Pancreas (tissue), 10 donors: ENCODE measurements around the gene RESP18. TPM values are rescaled to one million over a fixed set of nuclear protein-coding genes. Genes with fewer than 3 reads are reported as not detected.

Source experiments
- ATAC-seq, 4 donors: fragments of 200-7000 bp; cut with Tn5 transposase; one replicate each; pipeline versions ENCODE4 v1.8.0 to v1.9.1; 2020; ENCODE audit warnings: mild to moderate bottlenecking in 4 of 4, moderate library complexity in 4 of 4
- DNase-seq, 6 donors: peaks; one replicate each; pipeline ENCODE4 v3.0.0-alpha.2; 2020
- FAIRE-seq: peaks from 2 replicates; lab custom pipeline; 2012; peaks lifted over from hg19 to GRCh38; lab: Jason Lieb, UNC
- H3K27ac ChIP-seq, 4 donors: fragments of 200-600 bp; sonication (generic); 1 replicate in 3 of 4; 2 replicates in 1 of 4; pipeline versions ENCODE4 v1.5.0 to v1.8.0; 2020
- H3K27me3 ChIP-seq, 4 donors: fragments of 200-600 bp; one replicate each; pipeline ENCODE4 v1.8.0; 2021
- H3K36me3 ChIP-seq, 3 donors: fragments of 200-600 bp; sonication (generic) in 1 of 3; one replicate each; pipeline versions ENCODE4 v1.5.0 to v1.8.0; 2020 to 2021
- H3K4me1 ChIP-seq, 3 donors: fragments of 200-600 bp; one replicate each; pipeline ENCODE4 v1.8.0; 2021
- H3K4me3 ChIP-seq, 4 donors: fragments of 200-600 bp; sonication (generic) in 2 of 4; one replicate each; pipeline versions ENCODE4 v1.5.0 to v1.8.0; 2020 to 2021
- H3K9me3 ChIP-seq, 4 donors: fragments of 200-600 bp; one replicate each; pipeline ENCODE4 v1.8.0; 2021
- WGBS, 2 donors: extraction: QIAGEN DNeasy Blood & Tissue Kit; methylation state at CpG; one replicate each; pipeline ENCODE4 v1.1.7; 2013; 5-methylcytosine and 5-hydroxymethylcytosine counted together
- intact Hi-C, 3 donors: fragments of 100-400 bp; cut with DNase I; formaldehyde crosslinking; loops; one replicate each; pipeline versions ENCODE4 v1.11.1 to v1.14.2; 2022
- polyA plus RNA-seq, 2 donors: library from polyadenylated mRNA; stranded (reverse); fragments of 200-250 nt; gene quantifications; one replicate each; pipeline ENCODE4 v1.2.3, GENCODE V29; 2013
- total RNA-seq, 6 donors: library from RNA; stranded (reverse); fragmentation: NEBNext Ultra II Directional in 4 of 6; extraction: Animal tissue kit (Norgen Biotek cat#: 25700) in 4 of 6; gene quantifications; one replicate each; pipeline versions ENCODE4 v1.2.1 to v1.2.4, GENCODE V29; 2021 to 2023
- TF ChIP-seq, protein P1 (sequence below), 4 donors: fragments of 200-600 bp; sonication (generic) in 3 of 4; IDR thresholded peaks; one replicate each; pipeline versions ENCODE4 v1.5.0 to v1.8.0; 2021; ENCODE audit warnings: antibody characterized with exemption in 4 of 4
- donor health status: healthy with polysubstance abuse.
- donor health status: DM: no; HTN: no; CAD: no; lungs with moderate emphysema.
- donor health status: DM: no; HTN: no; CAD: no.
- donor health status: control.
- donor health status: control.
- donor health status: Bipolar disorder and iron deficiency.
- donor health status: DM: yes; HTN: yes; CAD: no.
- donor health status: DM: no; HTN: no; CAD: no.
- donor health status: DM: no; HTN: no; CAD: no.
- donor health status: DM: yes; HTN: yes; CAD: no.

The RESP18 gene
- total and polyA plus RNA-seq, 8 donors = 0.16 TPM; not detected in 7

DNA sequence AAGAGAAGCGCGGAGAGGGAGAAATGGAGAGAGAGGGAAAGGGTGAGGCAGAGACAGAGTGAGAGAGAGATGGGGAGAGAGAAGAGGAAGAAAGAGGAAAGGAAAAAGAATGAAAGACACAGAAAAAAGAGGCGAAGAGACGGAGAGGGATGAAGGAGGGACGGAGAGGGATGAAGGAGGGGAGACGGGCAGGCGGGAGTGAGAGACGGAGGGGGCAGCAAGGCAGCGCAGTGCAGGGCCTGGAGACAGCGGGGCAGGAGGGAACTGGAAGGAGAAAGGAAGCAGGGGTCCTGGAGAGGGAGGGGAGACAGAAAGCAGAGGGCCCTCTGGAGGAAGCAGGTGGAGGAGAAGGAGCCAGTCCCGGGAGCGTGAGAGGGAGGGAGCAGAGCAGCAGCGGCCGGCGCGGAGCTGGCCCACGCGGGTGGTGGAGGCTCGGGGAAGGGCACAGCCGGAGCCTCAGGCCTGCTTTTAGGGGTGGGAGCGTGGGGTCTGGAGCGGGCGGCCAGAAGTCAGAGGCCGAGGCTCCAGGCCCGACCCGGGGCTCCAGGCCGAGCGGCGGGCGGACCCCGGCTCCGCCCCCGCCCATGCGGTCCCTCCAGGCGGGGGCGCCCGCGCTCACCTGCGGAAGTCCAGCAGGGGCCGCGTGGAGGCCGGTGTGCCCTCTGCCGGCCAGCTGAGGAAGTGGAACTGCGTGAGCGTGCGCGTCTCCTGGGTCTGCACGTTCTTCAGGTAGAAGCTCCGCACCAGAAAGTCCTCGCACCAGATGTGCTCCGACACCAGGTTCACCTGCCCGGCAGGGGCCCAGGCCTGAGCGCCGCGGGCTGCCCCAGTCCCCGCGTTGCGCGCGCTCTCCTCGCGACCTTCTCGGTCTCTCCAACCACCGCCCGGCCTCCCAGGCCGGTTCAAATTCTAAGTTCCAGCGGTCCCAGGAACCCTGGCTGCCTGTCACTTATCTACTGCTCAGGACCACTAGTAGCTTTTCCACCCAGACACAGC is 37.9 kb downstream of the RESP18 start:
- no peak for FAIRE-seq
- WGBS, 2 donors = 12 to 17% methylated on average over 41 to 67 of the region's 67 CpGs
- H3K27ac ChIP-seq = peak overlapping the region; percentile 35 to 54 (median 43)
- no peaks in the 10 kb centered on the region for H3K27me3 ChIP-seq
- no peaks in the 10 kb centered on the region for H3K4me1 ChIP-seq
- peak; percentile 90 to 97 (median 95) for ATAC-seq
- no peaks in the 10 kb centered on the region for H3K9me3 ChIP-seq
- H3K4me3 ChIP-seq = peak overlapping the region; percentile 23 to 51 (median 39)
- no peaks in the 10 kb centered on the region for H3K36me3 ChIP-seq
- TF ChIP-seq, protein P1, sequence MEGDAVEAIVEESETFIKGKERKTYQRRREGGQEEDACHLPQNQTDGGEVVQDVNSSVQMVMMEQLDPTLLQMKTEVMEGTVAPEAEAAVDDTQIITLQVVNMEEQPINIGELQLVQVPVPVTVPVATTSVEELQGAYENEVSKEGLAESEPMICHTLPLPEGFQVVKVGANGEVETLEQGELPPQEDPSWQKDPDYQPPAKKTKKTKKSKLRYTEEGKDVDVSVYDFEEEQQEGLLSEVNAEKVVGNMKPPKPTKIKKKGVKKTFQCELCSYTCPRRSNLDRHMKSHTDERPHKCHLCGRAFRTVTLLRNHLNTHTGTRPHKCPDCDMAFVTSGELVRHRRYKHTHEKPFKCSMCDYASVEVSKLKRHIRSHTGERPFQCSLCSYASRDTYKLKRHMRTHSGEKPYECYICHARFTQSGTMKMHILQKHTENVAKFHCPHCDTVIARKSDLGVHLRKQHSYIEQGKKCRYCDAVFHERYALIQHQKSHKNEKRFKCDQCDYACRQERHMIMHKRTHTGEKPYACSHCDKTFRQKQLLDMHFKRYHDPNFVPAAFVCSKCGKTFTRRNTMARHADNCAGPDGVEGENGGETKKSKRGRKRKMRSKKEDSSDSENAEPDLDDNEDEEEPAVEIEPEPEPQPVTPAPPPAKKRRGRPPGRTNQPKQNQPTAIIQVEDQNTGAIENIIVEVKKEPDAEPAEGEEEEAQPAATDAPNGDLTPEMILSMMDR (IDR thresholded peaks at IDR 0.05) = peak; percentile 97 to 100 (median 98)
- peak; percentile 79 to 98 (median 94) for DNase-seq
- intact Hi-C loops = loop anchor here in 2 of 3 donors (5.0 to 10.0 kb wide), 2 partner anchors 122 to 240 kb away; partner anchors contain the start of gene SLC23A3 (in 2 of the 2)

DNA sequence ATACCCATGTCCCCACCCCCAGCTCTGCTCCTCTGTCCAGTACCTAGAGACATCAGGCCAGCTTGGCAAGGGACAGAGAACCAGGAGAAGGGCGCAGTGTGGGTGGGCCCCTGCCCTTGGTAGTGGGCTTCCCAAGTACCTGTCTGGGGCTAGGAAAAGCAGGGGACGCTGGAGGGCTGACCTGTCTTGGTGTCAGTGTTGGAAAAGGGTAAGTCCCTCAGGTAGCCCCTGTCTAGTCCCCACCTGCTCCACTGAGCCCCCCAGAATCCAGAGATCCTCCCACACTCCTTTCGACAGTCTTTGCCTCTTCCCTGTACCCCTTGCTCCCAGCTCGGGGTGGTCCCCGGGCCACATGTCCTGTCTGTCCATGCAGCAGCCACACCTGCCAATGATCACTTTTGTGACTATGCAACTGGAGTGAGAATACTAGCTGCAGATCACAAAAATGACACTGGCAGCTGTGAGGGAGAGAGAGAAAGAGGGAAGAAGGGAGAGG is 38.8 kb downstream of the RESP18 start:
- intact Hi-C loops = loop anchor here in 2 of 3 donors (5.0 to 10.0 kb wide), 2 partner anchors 121 to 239 kb away; partner anchors contain the start of gene SLC23A3 (in 1 of the 2)
- no peak overlapping the region for H3K4me3 ChIP-seq
- ATAC-seq = no peak
- no peaks in the 10 kb centered on the region for H3K36me3 ChIP-seq
- H3K9me3 ChIP-seq = no peaks in the 10 kb centered on the region
- TF ChIP-seq, protein P1 (IDR thresholded peaks at IDR 0.05) = no peak
- 79 to 90% methylated on average over 5 of the region's 5 CpGs for WGBS, 2 donors
- no peak overlapping the region for H3K27ac ChIP-seq
- DNase-seq = no peak
- no peaks in the 10 kb centered on the region for H3K27me3 ChIP-seq
- no peak for FAIRE-seq
- H3K4me1 ChIP-seq = no peaks in the 10 kb centered on the region

DNA sequence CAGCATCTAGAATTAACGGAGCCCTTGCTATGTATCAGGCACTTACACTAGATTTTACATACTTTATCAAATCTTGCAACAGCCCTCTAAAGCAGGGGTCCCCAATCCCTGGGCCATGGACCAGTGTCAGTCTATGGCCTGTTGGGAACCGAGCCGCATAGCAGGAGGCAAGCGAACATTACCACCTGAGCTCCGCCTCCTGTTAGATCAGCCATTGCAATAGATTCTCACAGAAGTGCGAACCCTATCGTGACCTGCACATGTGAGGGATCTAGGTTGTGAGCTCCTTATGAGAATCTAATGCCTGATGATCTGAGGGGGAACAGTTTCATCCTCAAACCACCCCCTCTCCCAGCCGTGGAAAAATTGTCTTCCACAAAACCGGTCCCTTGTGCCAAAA is 39.9 kb downstream of the RESP18 start:
- ATAC-seq (no peak), DNase-seq (no peak), FAIRE-seq (no peak)
- Histone ChIP-seq H3K9me3 (no peaks in the 10 kb centered on the region), H3K4me1 (no peaks in the 10 kb centered on the region), H3K4me3 (no peak overlapping the region), H3K27ac (no peak overlapping the region), H3K36me3 (no peaks in the 10 kb centered on the region), H3K27me3 (no peaks in the 10 kb centered on the region)
- intact Hi-C loops = loop anchor here in 2 of 3 donors (5.0 to 10.0 kb wide), 2 partner anchors 120 to 238 kb away; partner anchors contain the start of gene SLC23A3 (in 1 of the 2)
- WGBS, 2 donors = 81 to 88% methylated on average over 9 of the region's 9 CpGs
- TF ChIP-seq, protein P1 (IDR thresholded peaks at IDR 0.05) = no peak

DNA sequence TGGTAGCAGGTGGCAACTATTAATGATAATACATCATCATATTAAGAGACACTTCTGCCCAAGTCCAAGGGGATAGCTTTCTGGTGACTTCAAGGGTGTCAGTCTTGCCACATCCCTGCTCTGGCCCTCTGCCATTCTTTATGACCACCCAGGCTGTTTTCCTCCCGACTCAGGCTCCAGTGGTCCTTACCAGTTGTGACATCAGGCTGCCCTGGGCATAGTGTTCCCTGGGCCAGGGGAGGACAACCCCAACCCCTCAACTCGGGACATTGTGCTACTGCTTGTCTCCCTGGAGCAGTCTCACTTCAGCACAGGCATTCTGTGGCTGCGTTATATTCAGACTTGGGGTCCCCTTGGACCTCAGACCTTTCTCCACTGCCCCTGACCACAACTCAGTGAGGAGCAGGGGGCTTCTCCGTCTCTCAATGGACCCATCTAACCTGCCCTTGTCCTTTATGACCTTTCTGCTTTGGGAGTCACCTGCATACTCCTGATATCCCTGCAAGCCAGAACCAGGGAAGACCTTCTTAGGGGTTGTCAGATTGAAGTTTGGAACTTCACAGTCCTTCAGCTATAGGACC is 40.5 kb downstream of the RESP18 start:
- no peak for DNase-seq

More for the DNA sequence above, 40.5 kb downstream of the RESP18 start:
- Histone ChIP-seq H3K9me3 (no peaks in the 10 kb centered on the region), H3K27me3 (no peaks in the 10 kb centered on the region), H3K36me3 (no peaks in the 10 kb centered on the region), H3K4me1 (no peaks in the 10 kb centered on the region), H3K4me3 (no peak overlapping the region), H3K27ac (no peak overlapping the region)
- 53 to 61% methylated on average over 4 of the region's 4 CpGs for WGBS, 2 donors
- FAIRE-seq = no peak
- TF ChIP-seq, protein P1 (IDR thresholded peaks at IDR 0.05) = no peak
- ATAC-seq = no peak
- intact Hi-C loops = loop anchor here in 2 of 3 donors (5.0 to 10.0 kb wide), 2 partner anchors 120 to 237 kb away; partner anchors contain the start of gene SLC23A3 (in 1 of the 2)
